HG03442 (cell line): ENCODE measurements around the gene TBC1D3I.
"Not testable (repeated sequence)": the region's sequence is repeated elsewhere in the genome, so short reads cannot be mapped to it uniquely, and the experiment has no call there.

Experiments used
- ATAC-seq: cut with Tn5 transposase; IDR thresholded peaks from one replicate; pipeline ENCODE4 v1.9.1; 2021; ENCODE audit warnings: mild to moderate bottlenecking, moderate library complexity; ENCODE audit not compliant: unreplicated experiment

The TBC1D3I gene

GRCh38 chr17:36207383-36207782, 57.0 kb downstream of the TBC1D3I start:
- not testable (repeated sequence) for ATAC-seq

DNA sequence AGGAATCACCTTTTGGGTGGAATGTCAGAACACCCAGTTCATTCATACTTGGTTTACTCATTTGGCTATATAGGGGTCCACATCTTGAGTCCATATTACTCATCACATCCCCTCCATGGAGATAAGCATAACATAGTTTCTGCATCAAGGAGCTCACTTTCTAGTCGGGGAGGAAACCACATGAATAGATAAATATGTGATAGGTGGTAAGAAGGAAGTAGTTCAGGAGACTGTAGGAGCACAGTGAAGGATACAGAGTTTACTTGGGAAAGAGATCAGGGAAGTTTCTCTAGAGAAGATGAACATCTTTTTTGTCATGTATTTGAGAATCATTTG, 57.9 kb downstream of the TBC1D3I start:
- ATAC-seq, result not testable (repeated sequence)

DNA sequence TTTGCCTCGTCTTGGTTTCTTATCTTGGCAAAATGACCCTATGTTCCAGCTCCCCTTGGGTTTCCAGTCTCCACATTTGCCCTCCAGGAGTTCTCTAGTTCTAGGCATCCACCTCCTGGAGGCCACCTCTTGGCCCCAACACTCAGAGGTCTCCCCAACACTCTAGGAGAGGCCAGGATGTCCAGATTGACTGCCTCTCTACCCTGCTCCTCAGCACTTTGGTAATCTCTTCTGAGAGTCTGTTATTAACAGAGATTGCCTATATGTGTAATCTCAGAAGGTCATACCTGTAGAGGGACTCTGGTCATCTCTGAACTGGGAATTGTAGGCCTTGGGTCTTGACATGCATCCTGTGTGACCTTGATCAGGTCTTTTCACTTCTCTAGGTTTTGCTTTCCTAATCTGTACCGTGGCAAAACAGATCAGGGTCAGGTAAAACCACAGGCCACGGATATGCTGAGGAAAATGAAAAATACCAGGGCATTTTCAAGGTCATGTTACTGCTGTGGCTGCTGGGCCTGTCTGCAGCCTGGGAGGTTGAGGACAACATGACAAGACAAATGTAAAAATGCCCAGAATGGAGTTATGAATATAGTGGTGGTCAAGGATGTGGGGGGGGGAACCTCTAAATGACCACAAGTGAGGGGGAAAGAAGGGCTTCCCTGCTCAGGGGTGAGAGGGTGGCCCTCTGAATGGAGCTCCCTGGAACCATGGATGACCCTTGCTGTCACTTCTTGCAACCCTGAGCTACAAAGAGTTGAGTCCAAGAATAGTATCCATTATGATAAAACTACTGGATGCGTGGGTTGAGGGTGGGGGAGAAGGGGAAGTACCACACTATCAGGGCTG, 58.5 kb downstream of the TBC1D3I start:
- ATAC-seq, result no peak

GRCh38 chr17:36204724-36205500, 59.5 kb downstream of the TBC1D3I start:
- no peak for ATAC-seq
